K562 (cell line): ENCODE data around the gene A1BG. TPM values are rescaled to one million over a fixed set of nuclear protein-coding genes. Genes with fewer than 3 reads are reported as not detected.

ENCODE experiments used
- ATAC-seq: fragments of 200-7000 bp; cut with Tn5 transposase; 3 replicates; pipeline ENCODE4 v1.9.1; 2020; ENCODE audit warnings: moderate library complexity
- BruUV-seq: library from RNA; stranded (reverse); fragments of 400-500 nt; replicated peaks from 2 replicates; lab custom pipeline; 2021; lab: Mats Ljungman, UMichigan
- CTCF ChIA-PET: fragments of 300-600 bp; formaldehyde crosslinking; extraction: SDS; loops from one replicate; lab custom pipeline; 2021; ENCODE audit warnings: low intra/inter-chr PET ratio; lab: Yijun Ruan, JAX
- POLR2A ChIA-PET: fragments of 300-600, 350-650 bp; sonication (Branson Sonifier 250); formaldehyde crosslinking; extraction: SDS; loops from one replicate; lab custom pipeline; 2021; ENCODE audit warnings: antibody characterized with exemption, inconsistent platforms; lab: Yijun Ruan, JAX
- DNase-seq, 4 experiments: peaks; one replicate each; pipeline versions ENCODE4 v3.0.0 to v3.0.0-alpha.2; 2011 to 2018; ENCODE audit warnings: low spot score in 3 of 4, mixed read lengths in 3 of 4; ENCODE audit errors: extremely low read depth in 1 of 4
- FAIRE-seq: peaks from 2 replicates; lab custom pipeline; 2011; peaks lifted over from hg19 to GRCh38; lab: Jason Lieb, UNC
- H2AFZ ChIP-seq: 2 replicates; pipeline ENCODE4 v1.6.0; 2011; ENCODE audit warnings: low read depth, low read length, control low read depth, inconsistent platforms
- H3K27ac ChIP-seq: fragments of 200-600 bp; 3 replicates; pipeline ENCODE4 v1.8.0; 2011; ENCODE audit warnings: low read depth, mild to moderate bottlenecking, control low read depth, inconsistent platforms, low read length, moderate library complexity, mixed read lengths; ENCODE audit errors: extremely low read depth
- H3K27me3 ChIP-seq, 2 experiments: fragments of 300-600 bp in 1 of 2; 2 replicates in 1 of 2; 3 replicates in 1 of 2; pipeline versions ENCODE4 v1.6.0 to v1.8.0; 2011; ENCODE audit warnings: inconsistent platforms in 2 of 2, low read length in 2 of 2, mild to moderate bottlenecking in 1 of 2, mixed read lengths in 1 of 2, moderate library complexity in 1 of 2; ENCODE audit not compliant: control insufficient read depth in 2 of 2, insufficient read depth in 2 of 2
- H3K36me3 ChIP-seq: fragments of 300-600 bp; 3 replicates; pipeline ENCODE4 v1.8.0; 2011; ENCODE audit warnings: mild to moderate bottlenecking, low read length, inconsistent platforms; ENCODE audit not compliant: control insufficient read depth, insufficient read depth
- H3K4me1 ChIP-seq, 2 experiments: fragments of 200-600 bp in 1 of 2; replicated peaks in 1 of 2; 2 replicates in 1 of 2; 3 replicates in 1 of 2; pipeline versions ENCODE4 v1.5.1 to v1.8.0; 2011; ENCODE audit warnings: inconsistent platforms in 2 of 2, low read length in 2 of 2, mild to moderate bottlenecking in 1 of 2, mixed read lengths in 1 of 2, moderate library complexity in 1 of 2; ENCODE audit not compliant: control insufficient read depth in 2 of 2, insufficient read depth in 2 of 2
- H3K4me2 ChIP-seq: 2 replicates; pipeline ENCODE4 v1.6.1; 2011; ENCODE audit warnings: low read length, control low read depth, inconsistent platforms, mixed read lengths; ENCODE audit not compliant: insufficient read depth
- H3K4me3 ChIP-seq: fragments of 200-600 bp; sonication (generic), shearing (Covaris generic); 2 replicates; pipeline ENCODE4 v1.5.1; 2016; ENCODE audit warnings: control low read depth, inconsistent platforms
- H3K79me2 ChIP-seq: fragments of 200-600 bp; 3 replicates; pipeline ENCODE4 v1.8.0; 2011; ENCODE audit warnings: low read length, inconsistent platforms; ENCODE audit not compliant: control insufficient read depth, insufficient read depth
- H3K9ac ChIP-seq, 2 experiments: 2 replicates each; pipeline versions ENCODE4 v1.6.0 to v1.6.1; 2011; ENCODE audit warnings: low read depth in 2 of 2, low read length in 2 of 2, control low read depth in 1 of 2, inconsistent platforms in 1 of 2, mild to moderate bottlenecking in 1 of 2, mixed read lengths in 1 of 2; ENCODE audit not compliant: insufficient read depth in 1 of 2
- H3K9me1 ChIP-seq: one replicate; pipeline ENCODE4 v1.6.0; 2011; ENCODE audit warnings: inconsistent platforms, mild to moderate bottlenecking, low read length, moderate library complexity; ENCODE audit not compliant: control insufficient read depth, insufficient read depth
- H3K9me3 ChIP-seq: replicated peaks from 2 replicates; pipeline ENCODE4 v1.5.1; 2011; ENCODE audit warnings: low read depth, low read length, inconsistent platforms; ENCODE audit not compliant: control insufficient read depth, insufficient read depth
- H4K20me1 ChIP-seq: replicated peaks from 2 replicates; pipeline ENCODE4 v1.6.1; 2011; ENCODE audit warnings: low read length, inconsistent platforms, mixed read lengths; ENCODE audit not compliant: control insufficient read depth, insufficient read depth
- MAFG ChIP-seq: fragments of 450-650 bp; conservative IDR thresholded peaks from 2 replicates; pipeline ENCODE4 v1.6.1; 2016; ENCODE audit warnings: missing genetic modification characterization, missing compliant biosample characterization
- NBN ChIP-seq: fragments of 450-650 bp; IDR thresholded peaks from 2 replicates; pipeline ENCODE4 v1.6.1; 2016; ENCODE audit warnings: low read depth, mild to moderate bottlenecking
- NCOA1 ChIP-seq: fragments of 450-650 bp; IDR thresholded peaks from 2 replicates; pipeline ENCODE4 v1.6.1; 2016; ENCODE audit warnings: low read depth
- RNF219 ChIP-seq: fragments of 250-450 bp; sonication (Bioruptor Pico); IDR thresholded peaks from 2 replicates; pipeline ENCODE4 v1.5.0; 2022; ENCODE audit warnings: mild to moderate bottlenecking
- TEAD1 ChIP-seq, 2 experiments: fragments of 450-650 bp in 1 of 2; sonication (generic) in 1 of 2; formaldehyde crosslinking; IDR thresholded peaks; 2 replicates each; pipeline versions ENCODE4 v1.4.0 to v1.8.0; 2020 to 2022; ENCODE audit warnings: mild to moderate bottlenecking in 2 of 2, missing genetic modification reagents in 1 of 2
- ZBTB49 ChIP-seq: sonication (generic); formaldehyde crosslinking; IDR thresholded peaks from 2 replicates; pipeline ENCODE4 v1.8.0; 2022; ENCODE audit warnings: missing genetic modification reagents, mild to moderate bottlenecking, borderline replicate concordance
- ZKSCAN1 ChIP-seq: fragments of 150-350 bp; IDR thresholded peaks from 2 replicates; pipeline ENCODE4 v1.6.1; 2016; ENCODE audit warnings: low read depth, low read length
- WGBS: fragments of 100-300 bp; shearing (Covaris generic); methylation state at CpG from one replicate; pipeline ENCODE4 v1.1.6; 2016; ENCODE audit warnings: low coverage, mixed read lengths; ENCODE audit not compliant: insufficient coverage; ENCODE audit errors: missing lambda C conversion rate; 5-methylcytosine and 5-hydroxymethylcytosine counted together
- in situ Hi-C: fragments of 300-500 bp; cut with MboI; formaldehyde crosslinking; loops from 4 replicates; pipeline ENCODE4 v1.15.0; 2018; ENCODE audit warnings: inconsistent platforms, mixed read lengths
- intact Hi-C: fragments of 100-400 bp; cut with micrococcal nuclease; formaldehyde crosslinking; loops from 2 replicates; pipeline ENCODE4 v1.14.2; 2022
- polyA plus RNA-seq, 8 experiments: library from polyadenylated mRNA; depleted of rRNA in 4 of 8; stranded (reverse) in 5 of 8; unstranded in 3 of 8; fragments of >200 nt; fragmentation: Nextera tagmentation in 2 of 8; fragmentation: Illumina TruSeq in 1 of 8; extraction: Ambion mirVana in 2 of 8; extraction: Trizol in 1 of 8; gene quantifications; 2 replicates each; pipeline versions ENCODE4 v1.2.1 to v1.2.3, GENCODE V29; 2011 to 2014; ENCODE audit warnings: inconsistent platforms in 1 of 8, missing spikeins in 1 of 8
- total RNA-seq, 7 experiments: library from RNA; depleted of rRNA in 6 of 7; stranded (reverse); fragments of >200 nt in 6 of 7; fragmentation: Illumina TruSeq in 2 of 7; extraction: Trizol in 2 of 7; gene quantifications; 2 replicates each; pipeline versions ENCODE4 v1.2.1 to v1.2.3, GENCODE V29; 2011 to 2021; ENCODE audit warnings: low replicate concordance in 1 of 7

The A1BG gene
- total and polyA plus RNA-seq, 9 of the 15 experiments (the other 6 are each of a cell fraction or from before 2014, with no cell fraction given): 0.10 to 19.8 (median 2.6) TPM

- TF ChIP-seq ZBTB49 (CRISPR knock-in tag): 0 out of 2 replicates have a peak, but pooled peaks have one; percentile 75
These were observed 35.7 kb downstream of the A1BG start (continued) for GRCh38 chr19:58317476-58318072.

- DNase-seq (no peak), ATAC-seq (no peak), FAIRE-seq (no peak)
- CTCF ChIA-PET: no interaction called here
- POLR2A ChIA-PET: interaction anchor here (2.4 kb wide), 1 partner anchor 11 kb away, joined by 7 read pairs; the partner anchor contains the start of gene ZSCAN22
- in situ Hi-C loops: no loop called here
- Histone ChIP-seq H3K27me3 (no peaks in the 10 kb centered on the region), H4K20me1 (no peaks in the 10 kb centered on the region), H3K9me1 (no peaks in the 10 kb centered on the region), H3K9me3 (peaks cover 5% of the 10 kb centered on the region; the same call in 1 of the 2 replicates), H3K4me3 (no peak overlapping the region), H3K4me2 (no peak overlapping the region), H3K9ac (no peak overlapping the region), H3K36me3 (peaks cover 44% of the 10 kb centered on the region), H3K79me2 (no peaks in the 10 kb centered on the region; the same call in 2 of the 3 replicates), H3K4me1 (no peaks in the 10 kb centered on the region), H2AFZ (no peak overlapping the region), H3K27ac (no peak overlapping the region)
- no TSS peak for BruUV-seq
- intact Hi-C loops: no loop called here
- TF ChIP-seq RNF219 (no peak), NCOA1 (no peak), TEAD1 (CRISPR knock-in tag; IDR thresholded peaks at IDR 0.05) (no peak), MAFG (tag) (no peak), NBN (no peak), ZKSCAN1 (no peak)
- WGBS: 93% methylated on average over 2 of the region's 2 CpGs
These were observed 37.7 kb downstream of the A1BG start for GRCh38 chr19:58315580-58315979.
